Esophagus squamous epithelium (tissue), 4 donors: ENCODE data around the gene SNX19.

Source experiments
- POLR2A ChIP-seq, 4 donors: fragments of 450-650 bp; IDR thresholded peaks; one replicate each; pipeline ENCODE4 v1.6.1; 2017; ENCODE audit warnings: antibody characterized with exemption in 4 of 4, mild to moderate bottlenecking in 4 of 4, moderate library complexity in 3 of 4
- TF ChIP-seq, protein P1 (sequence below), 6 experiments: fragments of 450-650 bp in 4 of 6; fragments of 200-600 bp in 2 of 6; sonication (generic) in 2 of 6; IDR thresholded peaks; one replicate each; pipeline ENCODE4 v1.5.1; 2016 to 2019; ENCODE audit warnings: antibody characterized with exemption in 6 of 6, mild to moderate bottlenecking in 4 of 6, moderate library complexity in 4 of 6

DNA sequence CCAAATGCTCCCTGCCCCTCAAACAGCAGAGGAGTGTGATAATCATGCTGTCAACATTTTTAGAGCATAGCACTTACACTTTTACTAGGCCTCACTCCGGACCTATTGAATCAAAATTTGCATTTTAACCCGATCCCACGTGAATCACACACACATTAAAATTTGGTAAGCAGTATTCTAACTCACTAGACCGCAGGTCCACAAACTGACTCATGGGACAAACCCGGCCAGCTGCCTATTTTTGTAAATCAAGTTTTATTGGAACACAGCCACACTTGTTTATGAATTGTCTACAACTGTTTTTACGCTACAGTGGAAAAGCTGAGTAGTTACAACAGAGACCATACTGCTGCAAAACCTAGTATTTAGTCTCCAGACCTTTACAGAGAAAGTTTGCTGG lies 43.3 kb downstream of the SNX19 start:
- TF ChIP-seq, protein P1, sequence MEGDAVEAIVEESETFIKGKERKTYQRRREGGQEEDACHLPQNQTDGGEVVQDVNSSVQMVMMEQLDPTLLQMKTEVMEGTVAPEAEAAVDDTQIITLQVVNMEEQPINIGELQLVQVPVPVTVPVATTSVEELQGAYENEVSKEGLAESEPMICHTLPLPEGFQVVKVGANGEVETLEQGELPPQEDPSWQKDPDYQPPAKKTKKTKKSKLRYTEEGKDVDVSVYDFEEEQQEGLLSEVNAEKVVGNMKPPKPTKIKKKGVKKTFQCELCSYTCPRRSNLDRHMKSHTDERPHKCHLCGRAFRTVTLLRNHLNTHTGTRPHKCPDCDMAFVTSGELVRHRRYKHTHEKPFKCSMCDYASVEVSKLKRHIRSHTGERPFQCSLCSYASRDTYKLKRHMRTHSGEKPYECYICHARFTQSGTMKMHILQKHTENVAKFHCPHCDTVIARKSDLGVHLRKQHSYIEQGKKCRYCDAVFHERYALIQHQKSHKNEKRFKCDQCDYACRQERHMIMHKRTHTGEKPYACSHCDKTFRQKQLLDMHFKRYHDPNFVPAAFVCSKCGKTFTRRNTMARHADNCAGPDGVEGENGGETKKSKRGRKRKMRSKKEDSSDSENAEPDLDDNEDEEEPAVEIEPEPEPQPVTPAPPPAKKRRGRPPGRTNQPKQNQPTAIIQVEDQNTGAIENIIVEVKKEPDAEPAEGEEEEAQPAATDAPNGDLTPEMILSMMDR (IDR thresholded peaks at IDR 0.05) = no peak
- no peak for TF ChIP-seq POLR2A (IDR thresholded peaks at IDR 0.05)
